ENCODE measurements around the gene RGMA.

GRCh38 chr15:93107646-93108045 lies 18.6 kb upstream of the RGMA start:
- TF ChIP-seq CTCF (IDR thresholded peaks at IDR 0.05) (no peak), ZFX (IDR thresholded peaks at IDR 0.05; ENCODE audit: borderline replicate concordance) (no peak)
